GM21619 (cell line): ENCODE data around the gene OXSR1.
"Not testable (repeated sequence)": the region's sequence is repeated elsewhere in the genome, so short reads cannot be mapped to it uniquely, and the experiment has no call there.

Source experiments
- ATAC-seq: cut with Tn5 transposase; IDR thresholded peaks from one replicate; pipeline ENCODE4 v1.9.1; 2021; ENCODE audit not compliant: unreplicated experiment

Gene OXSR1

GRCh38 chr3:38141173-38141951 lies 24.0 kb upstream of the OXSR1 start:
- ATAC-seq = no peak

GRCh38 chr3:38141952-38142273 lies 23.4 kb upstream of the OXSR1 start:
- ATAC-seq = no peak

- no peak for ATAC-seq
Observed at GRCh38 chr3:38142959-38143358, 22.4 kb upstream of the OXSR1 start.

GRCh38 chr3:38143511-38143910 lies 21.8 kb upstream of the OXSR1 start:
- ATAC-seq = no peak

GRCh38 chr3:38146504-38146903 lies 18.8 kb upstream of the OXSR1 start:
- ATAC-seq = no peak

- no peak for ATAC-seq
Observed at GRCh38 chr3:38147421-38147820, 17.9 kb upstream of the OXSR1 start.

GRCh38 chr3:38148311-38148882 lies 16.9 kb upstream of the OXSR1 start:
- ATAC-seq = no peak

GRCh38 chr3:38149708-38150107 lies 15.6 kb upstream of the OXSR1 start:
- ATAC-seq = no peak

- ATAC-seq = no peak
Observed at GRCh38 chr3:38150780-38151528, 14.4 kb upstream of the OXSR1 start.

GRCh38 chr3:38151667-38152265 lies 13.6 kb upstream of the OXSR1 start:
- ATAC-seq = no peak

GRCh38 chr3:38152609-38153008 lies 12.7 kb upstream of the OXSR1 start:
- no peak for ATAC-seq

- no peak for ATAC-seq
Observed at GRCh38 chr3:38153221-38153620, 12.1 kb upstream of the OXSR1 start.

- no peak for ATAC-seq
Observed at GRCh38 chr3:38154033-38154494, 11.3 kb upstream of the OXSR1 start.

GRCh38 chr3:38154625-38155255 lies 10.6 kb upstream of the OXSR1 start:
- no peak for ATAC-seq

- no peak for ATAC-seq
Observed at GRCh38 chr3:38155825-38156224, 9.5 kb upstream of the OXSR1 start.

GRCh38 chr3:38157117-38157516 lies 8.2 kb upstream of the OXSR1 start:
- no peak for ATAC-seq

GRCh38 chr3:38157595-38157994 lies 7.7 kb upstream of the OXSR1 start:
- ATAC-seq = no peak

GRCh38 chr3:38158472-38158871 lies 6.9 kb upstream of the OXSR1 start:
- no peak for ATAC-seq

- ATAC-seq = not testable (repeated sequence)
Observed at GRCh38 chr3:38160704-38161103, 4.6 kb upstream of the OXSR1 start.

- ATAC-seq = no peak
Observed at GRCh38 chr3:38163117-38163840, 2.1 kb upstream of the OXSR1 start.
